Epithelial cell of proximal tubule (primary cell): ENCODE measurements around the gene LCP1. TPM values are rescaled to one million over a fixed set of nuclear protein-coding genes. Genes with fewer than 3 reads are reported as not detected.

Experiments
- DNase-seq: peaks from one replicate; pipeline ENCODE4 v3.0.0-alpha.2; 2011; ENCODE audit warnings: low read depth
- H3K4me3 ChIP-seq: 2 replicates; pipeline ENCODE4 v1.5.1; 2011; ENCODE audit warnings: low read depth, mild to moderate bottlenecking, low read length
- total RNA-seq: library from RNA; depleted of rRNA; stranded (reverse); fragments of >200 nt; gene quantifications from 2 replicates; pipeline ENCODE4 v1.2.3, GENCODE V29; 2015
- TF ChIP-seq, protein P1 (sequence below): conservative IDR thresholded peaks from 2 replicates; pipeline ENCODE4 v1.5.1; 2012; ENCODE audit warnings: low read depth, mild to moderate bottlenecking, low read length

Gene LCP1
- total RNA-seq, 1 donor from 2014 or later: 7.0 TPM

- DNase-seq: no peak
- H3K4me3 ChIP-seq: no peak overlapping the region
- TF ChIP-seq, protein P1, sequence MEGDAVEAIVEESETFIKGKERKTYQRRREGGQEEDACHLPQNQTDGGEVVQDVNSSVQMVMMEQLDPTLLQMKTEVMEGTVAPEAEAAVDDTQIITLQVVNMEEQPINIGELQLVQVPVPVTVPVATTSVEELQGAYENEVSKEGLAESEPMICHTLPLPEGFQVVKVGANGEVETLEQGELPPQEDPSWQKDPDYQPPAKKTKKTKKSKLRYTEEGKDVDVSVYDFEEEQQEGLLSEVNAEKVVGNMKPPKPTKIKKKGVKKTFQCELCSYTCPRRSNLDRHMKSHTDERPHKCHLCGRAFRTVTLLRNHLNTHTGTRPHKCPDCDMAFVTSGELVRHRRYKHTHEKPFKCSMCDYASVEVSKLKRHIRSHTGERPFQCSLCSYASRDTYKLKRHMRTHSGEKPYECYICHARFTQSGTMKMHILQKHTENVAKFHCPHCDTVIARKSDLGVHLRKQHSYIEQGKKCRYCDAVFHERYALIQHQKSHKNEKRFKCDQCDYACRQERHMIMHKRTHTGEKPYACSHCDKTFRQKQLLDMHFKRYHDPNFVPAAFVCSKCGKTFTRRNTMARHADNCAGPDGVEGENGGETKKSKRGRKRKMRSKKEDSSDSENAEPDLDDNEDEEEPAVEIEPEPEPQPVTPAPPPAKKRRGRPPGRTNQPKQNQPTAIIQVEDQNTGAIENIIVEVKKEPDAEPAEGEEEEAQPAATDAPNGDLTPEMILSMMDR: no peak
Measured at GRCh38 chr13:46182491-46182877, 507 bp upstream of the LCP1 start.

- H3K4me3 ChIP-seq: no peak overlapping the region
- DNase-seq: no peak
Measured at GRCh38 chr13:46181377-46181839, 569 bp downstream of the LCP1 start.

DNA sequence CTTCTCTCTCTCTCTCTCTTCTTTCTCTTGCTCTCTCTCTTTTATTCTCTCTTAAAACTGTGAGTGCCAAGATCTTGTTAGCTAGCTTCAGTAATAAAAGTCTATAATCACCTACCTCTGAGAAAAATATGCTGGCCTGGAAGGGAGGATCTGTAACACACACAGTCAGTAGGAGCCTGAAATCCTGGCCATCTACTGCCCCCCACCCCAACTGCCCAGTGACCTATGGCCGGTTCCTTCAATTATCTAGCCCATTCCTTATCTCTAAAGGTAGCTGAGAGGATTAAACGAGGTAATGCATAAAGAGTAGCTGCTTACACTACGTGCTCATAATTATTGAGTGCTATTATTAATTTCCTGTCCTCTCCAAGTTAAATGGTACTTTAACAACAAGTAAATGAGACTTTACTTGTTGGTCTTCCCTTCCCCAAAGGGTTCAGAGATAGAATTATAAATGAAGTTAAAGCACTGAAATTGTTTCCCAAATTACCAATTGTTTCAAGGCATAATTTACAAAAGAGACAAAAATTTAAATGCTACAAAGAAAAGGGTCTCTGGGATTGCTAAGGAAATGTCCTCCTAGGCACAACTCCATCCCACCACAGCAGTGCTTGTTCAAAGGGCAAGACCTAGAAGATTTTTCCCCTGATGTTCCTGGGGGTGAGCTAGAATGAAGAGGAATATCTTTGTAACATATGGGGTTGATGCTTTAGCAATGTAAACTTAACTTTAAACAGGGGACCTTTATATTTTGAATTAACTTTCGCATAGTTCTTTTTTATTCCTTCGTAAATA lies 1.8 kb downstream of the LCP1 start:
- TF ChIP-seq, protein P1: no peak
- H3K4me3 ChIP-seq: no peak overlapping the region
- DNase-seq: no peak

More at GRCh38 chr13:46181377-46181839, 569 bp downstream of the LCP1 start:
- TF ChIP-seq, protein P1: no peak

GRCh38 chr13:46179491-46179908 lies 2.5 kb downstream of the LCP1 start:
- H3K4me3 ChIP-seq: no peak overlapping the region
- TF ChIP-seq, protein P1: no peak
- no peak for DNase-seq

DNA sequence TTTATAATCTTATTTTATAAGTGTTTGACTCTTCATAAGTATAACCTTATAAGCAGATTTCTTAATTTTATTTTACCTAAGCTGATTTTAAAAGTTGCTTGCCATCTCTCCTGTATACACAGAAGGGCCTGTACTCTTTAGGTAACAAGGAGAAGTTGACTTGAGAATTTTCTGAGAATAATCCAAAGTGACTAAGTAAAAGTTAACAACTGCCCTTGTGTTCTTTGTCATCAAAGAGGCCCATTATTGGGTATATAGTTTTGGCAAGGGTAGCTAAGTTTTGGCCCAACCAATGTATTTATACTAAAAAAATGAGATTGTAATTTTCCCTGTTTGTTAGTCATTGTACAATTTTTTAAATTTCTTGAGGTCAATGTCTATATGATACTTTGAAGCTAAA lies 3.2 kb downstream of the LCP1 start:
- TF ChIP-seq, protein P1: no peak
- no peak overlapping the region for H3K4me3 ChIP-seq
- no peak for DNase-seq

- no peak overlapping the region for H3K4me3 ChIP-seq
- no peak for DNase-seq
- TF ChIP-seq, protein P1: no peak
Measured at GRCh38 chr13:46178143-46178542, 3.8 kb downstream of the LCP1 start.

DNA sequence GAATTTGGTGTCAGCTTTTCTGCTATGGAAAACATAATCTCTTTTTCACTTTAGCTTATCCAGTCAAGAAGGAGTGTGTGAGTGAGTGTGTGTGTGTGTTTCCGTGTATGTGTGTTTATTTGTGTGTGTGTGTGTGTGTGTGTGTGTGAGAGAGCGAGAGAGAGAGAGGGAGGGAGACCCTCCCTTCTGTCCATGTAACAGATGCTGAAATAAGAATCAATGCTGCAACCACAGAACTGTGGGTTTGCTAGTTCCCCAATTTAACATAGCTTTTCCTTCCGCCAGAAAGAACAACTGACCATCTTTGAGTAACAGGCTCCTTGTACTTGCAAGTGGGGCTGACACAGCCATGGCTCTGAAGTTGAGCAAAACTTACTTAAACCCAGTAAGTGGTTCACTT lies 5.2 kb downstream of the LCP1 start:
- H3K4me3 ChIP-seq: no peak overlapping the region
- TF ChIP-seq, protein P1: no peak
- no peak for DNase-seq
